Muscle of leg (tissue), 11 donors: ENCODE data around the gene TMEM132D. TPM values are rescaled to one million over a fixed set of nuclear protein-coding genes. Genes with fewer than 3 reads are reported as not detected.

Experiments
- DNase-seq: peaks from one replicate; pipeline ENCODE4 v3.0.0; 2013
- H3K27ac ChIP-seq: one replicate; pipeline ENCODE4 v1.5.1; 2013; ENCODE audit warnings: mild to moderate bottlenecking, low read length, control low read depth
- H3K27me3 ChIP-seq: one replicate; pipeline ENCODE4 v1.6.1; 2013; ENCODE audit warnings: low read length; ENCODE audit not compliant: control insufficient read depth, insufficient read depth
- H3K36me3 ChIP-seq: one replicate; pipeline ENCODE4 v1.6.1; 2013; ENCODE audit warnings: low read length; ENCODE audit not compliant: control insufficient read depth, insufficient read depth
- H3K4me1 ChIP-seq: one replicate; pipeline ENCODE4 v1.6.1; 2013; ENCODE audit warnings: low read length; ENCODE audit not compliant: control insufficient read depth, insufficient read depth
- H3K4me3 ChIP-seq: one replicate; pipeline ENCODE4 v1.5.1; 2013; ENCODE audit warnings: low read length, control low read depth
- H3K9me3 ChIP-seq: replicated peaks from 2 replicates; pipeline ENCODE4 v1.6.1; 2013; ENCODE audit warnings: low read depth, low read length; ENCODE audit not compliant: control insufficient read depth
- WGBS: methylation state at CpG from one replicate; pipeline ENCODE4 v1.1.5; 2013; ENCODE audit warnings: missing lambda C conversion rate; ENCODE audit not compliant: insufficient coverage; 5-methylcytosine and 5-hydroxymethylcytosine counted together
- polyA plus RNA-seq, 8 donors: library from polyadenylated mRNA; unstranded; fragments of 120-200 nt; gene quantifications; one replicate each; pipeline versions ENCODE4 v1.2.1 to v1.2.3, GENCODE V29; 2013; ENCODE audit warnings: inconsistent platforms in 1 of 8, low replicate concordance in 1 of 8; ENCODE audit not compliant: insufficient read length in 8 of 8, insufficient read depth in 1 of 8
- total RNA-seq: library from RNA; stranded (reverse); fragments of 120-200 nt; gene quantifications from one replicate; pipeline ENCODE4 v1.2.4, GENCODE V29; 2013

Gene TMEM132D
- total and polyA plus RNA-seq, 9 donors, result 0.44 to 2.0 (median 0.85) TPM

- no peaks in the 10 kb centered on the region for H3K27me3 ChIP-seq
- DNase-seq, result no peak
- no peak overlapping the region for H3K4me3 ChIP-seq
- H3K27ac ChIP-seq, result no peak overlapping the region
- no peaks in the 10 kb centered on the region for H3K4me1 ChIP-seq
- no peaks in the 10 kb centered on the region for H3K9me3 ChIP-seq
- 100% methylated on average over 1 of the region's 5 CpGs for WGBS
- H3K36me3 ChIP-seq, result no peaks in the 10 kb centered on the region
These were observed 443.9 kb downstream of the TMEM132D start for GRCh38 chr12:129459886-129460285.

DNA sequence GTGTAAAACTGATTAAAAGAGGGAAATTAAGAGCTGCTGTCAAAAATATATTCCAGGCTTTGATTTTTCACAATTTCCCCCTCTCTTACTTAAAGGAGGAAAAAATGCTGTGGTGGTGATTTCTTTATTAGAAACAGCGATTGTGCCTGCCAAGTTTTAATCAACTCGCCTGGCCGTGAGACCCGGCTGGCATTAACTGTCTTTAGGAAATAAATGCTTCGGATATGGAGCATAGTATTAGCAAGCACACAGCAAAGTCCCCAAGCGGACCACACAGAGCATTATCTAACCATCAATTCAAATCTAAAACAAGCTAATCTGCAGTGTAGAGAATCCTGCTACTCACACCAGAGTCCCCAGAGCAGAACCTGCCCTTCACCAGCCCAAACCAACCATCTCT is 457.1 kb downstream of the TMEM132D start:
- WGBS, result 72% methylated on average over 5 of the region's 6 CpGs
- Histone ChIP-seq H3K27ac (no peak overlapping the region), H3K36me3 (no peaks in the 10 kb centered on the region), H3K4me1 (no peaks in the 10 kb centered on the region), H3K4me3 (no peak overlapping the region), H3K9me3 (no peaks in the 10 kb centered on the region), H3K27me3 (no peaks in the 10 kb centered on the region)
- DNase-seq, result peak; percentile 12

- Histone ChIP-seq H3K4me1 (no peaks in the 10 kb centered on the region), H3K36me3 (no peaks in the 10 kb centered on the region), H3K27me3 (no peaks in the 10 kb centered on the region), H3K9me3 (no peaks in the 10 kb centered on the region), H3K27ac (no peak overlapping the region), H3K4me3 (no peak overlapping the region)
- no peak for DNase-seq
- 0% methylated on average over 1 of the region's 4 CpGs for WGBS
These were observed 463.5 kb downstream of the TMEM132D start for GRCh38 chr12:129440278-129440677.

DNA sequence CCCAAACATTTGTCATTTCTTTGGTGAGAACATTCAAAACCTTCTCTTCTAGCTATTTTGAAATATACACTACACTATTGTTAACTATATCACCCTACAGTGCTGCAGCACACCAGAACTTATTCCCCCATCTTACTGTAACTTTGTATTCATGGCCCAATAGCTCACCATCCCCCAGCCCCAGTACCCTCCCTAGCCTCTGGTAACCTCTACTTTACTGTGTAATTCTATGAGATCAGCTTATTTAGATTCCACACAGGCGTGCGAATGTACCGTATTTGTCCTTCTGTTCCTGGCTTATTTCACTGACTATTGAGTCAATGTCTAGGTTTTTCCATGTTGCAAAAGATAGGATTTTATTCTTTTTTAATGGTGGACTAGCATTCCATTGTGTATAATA is 469.0 kb downstream of the TMEM132D start:
- Histone ChIP-seq H3K27ac (no peak overlapping the region), H3K36me3 (no peaks in the 10 kb centered on the region), H3K4me1 (no peaks in the 10 kb centered on the region), H3K27me3 (no peaks in the 10 kb centered on the region), H3K4me3 (no peak overlapping the region), H3K9me3 (peaks cover 2% of the 10 kb centered on the region)
- no peak for DNase-seq
- no CpG with 5 or more reads among the region's 3 CpGs for WGBS

DNA sequence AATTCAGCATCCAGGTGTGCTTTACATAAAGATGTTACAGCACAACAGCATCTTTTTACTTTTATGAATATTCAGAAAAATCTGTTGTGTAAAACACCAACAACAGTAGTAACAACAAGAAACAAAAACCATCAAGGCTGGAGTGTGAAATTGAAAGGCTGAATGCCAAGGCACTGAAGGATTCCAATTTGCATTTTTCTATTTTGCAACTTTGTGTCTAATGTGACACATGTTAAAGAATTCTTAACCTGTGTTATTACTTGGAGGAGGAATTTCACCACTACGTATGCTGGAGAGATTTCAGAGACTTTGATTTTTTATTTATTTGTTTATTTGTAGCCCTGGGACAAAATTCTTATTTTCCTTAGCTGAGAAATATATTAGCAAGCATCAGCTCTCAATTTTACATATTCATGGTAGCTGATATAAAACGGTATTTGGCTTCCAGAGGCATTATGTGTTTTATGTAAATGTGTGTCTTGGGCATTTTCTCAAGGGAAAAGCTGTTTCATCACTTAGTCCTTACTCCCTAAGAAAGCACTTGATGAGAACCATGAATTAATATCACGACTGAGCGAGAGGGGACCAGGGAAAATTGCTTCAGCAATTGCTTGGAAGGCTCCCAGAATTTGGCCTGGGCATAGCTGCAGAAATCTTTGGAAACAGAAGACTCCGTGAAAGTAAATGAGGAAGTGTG is 475.4 kb downstream of the TMEM132D start:
- no peaks in the 10 kb centered on the region for H3K27me3 ChIP-seq
- H3K4me3 ChIP-seq, result no peak overlapping the region
- DNase-seq, result no peak
- H3K36me3 ChIP-seq, result no peaks in the 10 kb centered on the region
- H3K27ac ChIP-seq, result no peak overlapping the region
- no CpG with 5 or more reads among the region's 5 CpGs for WGBS
- H3K4me1 ChIP-seq, result no peaks in the 10 kb centered on the region
- H3K9me3 ChIP-seq, result peaks cover 2% of the 10 kb centered on the region

DNA sequence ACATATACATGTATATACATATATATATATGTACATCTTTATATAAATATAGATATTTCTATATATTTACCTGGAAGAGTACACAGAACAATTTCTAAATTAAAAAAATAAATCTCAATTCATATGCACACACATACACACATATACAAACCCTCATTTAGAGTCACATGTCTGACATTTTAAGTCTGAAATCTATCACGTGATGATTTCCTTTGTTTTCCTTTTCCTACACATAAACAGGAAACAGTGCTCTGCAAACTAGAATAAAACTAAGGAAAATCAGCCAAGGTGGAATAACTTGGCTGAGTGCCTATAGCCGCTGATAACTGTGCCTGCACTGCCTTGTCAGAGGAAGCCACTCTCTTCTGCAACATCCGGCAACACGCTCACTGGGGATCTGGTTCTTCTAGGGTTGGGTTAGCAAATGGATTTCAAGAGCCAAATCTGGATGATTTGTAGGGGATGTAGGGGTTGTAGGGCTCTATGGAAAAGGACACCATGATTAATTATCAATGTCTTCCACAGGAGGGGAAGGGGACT is 480.7 kb downstream of the TMEM132D start:
- H3K4me1 ChIP-seq, result no peaks in the 10 kb centered on the region
- no peaks in the 10 kb centered on the region for H3K27me3 ChIP-seq
- H3K27ac ChIP-seq, result no peak overlapping the region
- DNase-seq, result peak; percentile 4
- H3K9me3 ChIP-seq, result no peaks in the 10 kb centered on the region
- H3K4me3 ChIP-seq, result no peak overlapping the region
- no peaks in the 10 kb centered on the region for H3K36me3 ChIP-seq
- WGBS, result 44% methylated on average over 3 of the region's 4 CpGs

DNA sequence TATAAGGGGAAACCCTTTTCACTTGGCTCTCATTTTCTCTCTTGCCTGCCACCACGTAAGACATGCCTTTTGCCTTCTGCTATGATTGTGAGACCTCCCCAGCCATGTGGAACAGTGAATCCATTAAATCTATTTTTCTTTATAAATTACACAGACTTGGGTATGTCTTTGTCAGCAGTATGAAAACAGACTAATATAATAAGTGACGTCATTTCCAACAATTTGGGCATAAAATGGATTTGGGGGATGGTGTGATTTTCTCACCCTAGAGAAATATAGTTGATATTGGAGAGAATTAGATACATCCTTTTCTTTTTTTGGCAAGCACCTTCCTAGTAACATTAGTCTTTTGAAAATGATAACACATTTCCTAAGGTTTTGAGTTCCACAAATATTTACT is 490.5 kb downstream of the TMEM132D start:
- WGBS, result no CpG with 5 or more reads among the region's 2 CpGs
- no peak overlapping the region for H3K27ac ChIP-seq
- no peak overlapping the region for H3K4me3 ChIP-seq
- H3K36me3 ChIP-seq, result no peaks in the 10 kb centered on the region
- peaks cover 6% of the 10 kb centered on the region for H3K9me3 ChIP-seq
- no peaks in the 10 kb centered on the region for H3K4me1 ChIP-seq
- no peaks in the 10 kb centered on the region for H3K27me3 ChIP-seq
- no peak for DNase-seq

GRCh38 chr12:129409281-129409680 is 494.5 kb downstream of the TMEM132D start:
- H3K4me1 ChIP-seq, result no peaks in the 10 kb centered on the region
- H3K27ac ChIP-seq, result no peak overlapping the region
- H3K4me3 ChIP-seq, result no peak overlapping the region
- no peaks in the 10 kb centered on the region for H3K27me3 ChIP-seq
- no peaks in the 10 kb centered on the region for H3K36me3 ChIP-seq
- no peak for DNase-seq
- WGBS, result no CpG with 5 or more reads among the region's 8 CpGs
- no peaks in the 10 kb centered on the region for H3K9me3 ChIP-seq

- Histone ChIP-seq H3K27me3 (no peaks in the 10 kb centered on the region), H3K9me3 (no peaks in the 10 kb centered on the region), H3K4me1 (no peaks in the 10 kb centered on the region), H3K4me3 (no peak overlapping the region), H3K36me3 (no peaks in the 10 kb centered on the region), H3K27ac (no peak overlapping the region)
- no peak for DNase-seq
- 58% methylated on average over 3 of the region's 4 CpGs for WGBS
These were observed 499.3 kb downstream of the TMEM132D start for GRCh38 chr12:129404556-129404955.

- 60% methylated on average over 1 of the region's 4 CpGs for WGBS
- Histone ChIP-seq H3K27ac (no peak overlapping the region), H3K4me1 (no peaks in the 10 kb centered on the region), H3K4me3 (no peak overlapping the region), H3K36me3 (no peaks in the 10 kb centered on the region), H3K27me3 (no peaks in the 10 kb centered on the region), H3K9me3 (no peaks in the 10 kb centered on the region)
- no peak for DNase-seq
These were observed 502.3 kb downstream of the TMEM132D start for GRCh38 chr12:129401572-129401971.
